Left ventricle myocardium inferior (tissue), 1 donor: ENCODE data around the gene MYBPHL. TPM values are rescaled to one million over a fixed set of nuclear protein-coding genes. Genes with fewer than 3 reads are reported as not detected.
A peak's percentile ranks its signal among the peaks of the same experiment; 100 is the strongest.

Experiments
- DNase-seq: peaks from one replicate; pipeline ENCODE4 v3.0.0-alpha.2; 2020
- H3K27ac ChIP-seq: fragments of 200-600 bp; replicated peaks from 2 replicates; pipeline ENCODE4 v1.8.0; 2021
- H3K27me3 ChIP-seq: fragments of 200-600 bp; 2 replicates; pipeline ENCODE4 v1.8.0; 2021; ENCODE audit warnings: low read depth
- H3K36me3 ChIP-seq: fragments of 200-600 bp; 2 replicates; pipeline ENCODE4 v1.8.0; 2021
- H3K4me1 ChIP-seq: fragments of 200-600 bp; 2 replicates; pipeline ENCODE4 v1.8.0; 2021
- H3K4me3 ChIP-seq: fragments of 200-600 bp; 2 replicates; pipeline ENCODE4 v1.8.0; 2021; ENCODE audit warnings: mild to moderate bottlenecking, moderate library complexity
- H3K9me3 ChIP-seq: fragments of 200-600 bp; replicated peaks from 2 replicates; pipeline ENCODE4 v1.8.0; 2021
- CTCF ChIP-seq: fragments of 200-600 bp; IDR thresholded peaks from 2 replicates; pipeline ENCODE4 v1.8.0; 2021; ENCODE audit warnings: antibody characterized with exemption, mild to moderate bottlenecking, borderline replicate concordance
- intact Hi-C: fragments of 100-400 bp; cut with micrococcal nuclease; formaldehyde crosslinking; loops from one replicate; pipeline ENCODE4 v1.11.0; 2022
- long read RNA-seq: library from polyadenylated mRNA; unstranded; transcript quantifications from one replicate; pipeline ENCODE4 v2.0.0, GENCODE V29; 2021
- total RNA-seq: library from RNA; stranded (reverse); fragmentation: NEBNext Ultra II Directional; extraction: Animal tissue kit (Norgen Biotek cat#: 25700); gene quantifications from one replicate; pipeline ENCODE4 v1.2.1, GENCODE V29; 2021
- donor health status: DM: no; HTN: yes; CAD: no; lungs with severe emphysema.

The MYBPHL gene, protein sequence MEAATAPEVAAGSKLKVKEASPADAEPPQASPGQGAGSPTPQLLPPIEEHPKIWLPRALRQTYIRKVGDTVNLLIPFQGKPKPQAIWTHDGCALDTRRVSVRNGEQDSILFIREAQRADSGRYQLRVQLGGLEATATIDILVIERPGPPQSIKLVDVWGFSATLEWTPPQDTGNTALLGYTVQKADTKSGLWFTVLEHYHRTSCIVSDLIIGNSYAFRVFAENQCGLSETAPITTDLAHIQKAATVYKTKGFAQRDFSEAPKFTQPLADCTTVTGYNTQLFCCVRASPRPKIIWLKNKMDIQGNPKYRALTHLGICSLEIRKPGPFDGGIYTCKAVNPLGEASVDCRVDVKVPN
- total RNA-seq = 0.22 TPM
- long read RNA-seq = 0 reads

- no peak for TF ChIP-seq CTCF
- Histone ChIP-seq H3K4me1 (peaks cover 53% of the 10 kb centered on the region), H3K36me3 (peaks cover 14% of the 10 kb centered on the region), H3K27ac (peak within 1 kb of the TSS; percentile 75), H3K4me3 (peak within 1 kb of the TSS; percentile 21), H3K9me3 (no peaks in the 10 kb centered on the region), H3K27me3 (no peaks in the 10 kb centered on the region)
- no peak for DNase-seq
- intact Hi-C loops = no loop called here
Observed at GRCh38 chr1:109306832-109307273, at the start of gene MYBPHL. Gene MYBPHL, minus strand, starts transcription at chr1:109307011. Its CDS starts 20 bp downstream, at chr1:109306991.

- Histone ChIP-seq H3K4me3 (no peak overlapping the region), H3K27me3 (no peaks in the 10 kb centered on the region), H3K36me3 (peaks cover 36% of the 10 kb centered on the region), H3K27ac (no peak overlapping the region), H3K9me3 (no peaks in the 10 kb centered on the region), H3K4me1 (peaks cover 27% of the 10 kb centered on the region)
- DNase-seq = no peak
- intact Hi-C loops = no loop called here
- TF ChIP-seq CTCF = no peak
Observed at GRCh38 chr1:109356505-109356904, 49.7 kb upstream of the MYBPHL start.

DNA sequence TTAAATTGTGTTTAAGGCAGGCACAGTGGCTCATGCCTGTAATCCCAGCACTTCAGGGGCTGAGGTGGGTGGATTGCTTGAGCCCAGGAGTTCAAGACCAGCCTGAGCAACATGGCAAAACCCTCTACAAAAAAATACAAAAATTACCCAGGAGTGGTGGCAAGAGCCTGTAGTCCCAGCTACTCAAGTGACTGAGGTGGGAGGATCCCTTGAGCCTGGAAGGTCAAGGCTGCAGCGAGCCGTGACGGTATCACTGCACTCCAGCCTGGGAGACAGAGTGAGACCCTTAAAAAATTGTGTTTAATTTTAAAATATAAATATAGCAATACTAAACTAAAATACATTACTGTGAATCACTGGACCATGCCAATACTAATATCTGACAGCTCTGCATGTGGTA is 48.1 kb upstream of the MYBPHL start:
- Histone ChIP-seq H3K27ac (no peak overlapping the region), H3K9me3 (no peaks in the 10 kb centered on the region), H3K36me3 (peaks cover 51% of the 10 kb centered on the region), H3K4me3 (no peak overlapping the region), H3K4me1 (peaks cover 20% of the 10 kb centered on the region), H3K27me3 (no peaks in the 10 kb centered on the region)
- no peak for DNase-seq
- TF ChIP-seq CTCF = no peak
- intact Hi-C loops = no loop called here

DNA sequence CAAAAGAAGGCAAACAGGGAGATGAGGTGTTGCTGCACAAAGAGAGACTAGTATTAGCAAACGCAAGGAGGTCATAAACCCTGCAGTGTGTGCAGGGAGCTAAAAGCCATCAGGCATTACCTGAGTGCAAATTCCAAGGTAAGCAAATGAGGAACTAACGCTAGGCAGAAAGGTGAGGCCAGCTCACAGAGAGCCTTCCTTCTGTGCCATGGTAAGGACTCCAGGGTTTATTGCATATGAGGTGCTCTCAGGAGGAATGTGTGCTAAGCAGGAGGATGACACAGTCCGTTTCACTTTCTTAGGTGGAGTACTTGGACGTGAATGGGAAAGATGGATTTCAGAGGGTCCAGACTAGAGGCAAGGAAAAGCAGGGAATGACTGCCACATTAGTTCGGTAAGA is 44.6 kb upstream of the MYBPHL start:
- no peak for TF ChIP-seq CTCF
- H3K36me3 ChIP-seq = peaks cover 84% of the 10 kb centered on the region
- peaks cover 9% of the 10 kb centered on the region for H3K4me1 ChIP-seq
- no peak overlapping the region for H3K27ac ChIP-seq
- intact Hi-C loops = no loop called here
- DNase-seq = no peak
- no peaks in the 10 kb centered on the region for H3K9me3 ChIP-seq
- H3K27me3 ChIP-seq = no peaks in the 10 kb centered on the region
- H3K4me3 ChIP-seq = no peak overlapping the region

DNA sequence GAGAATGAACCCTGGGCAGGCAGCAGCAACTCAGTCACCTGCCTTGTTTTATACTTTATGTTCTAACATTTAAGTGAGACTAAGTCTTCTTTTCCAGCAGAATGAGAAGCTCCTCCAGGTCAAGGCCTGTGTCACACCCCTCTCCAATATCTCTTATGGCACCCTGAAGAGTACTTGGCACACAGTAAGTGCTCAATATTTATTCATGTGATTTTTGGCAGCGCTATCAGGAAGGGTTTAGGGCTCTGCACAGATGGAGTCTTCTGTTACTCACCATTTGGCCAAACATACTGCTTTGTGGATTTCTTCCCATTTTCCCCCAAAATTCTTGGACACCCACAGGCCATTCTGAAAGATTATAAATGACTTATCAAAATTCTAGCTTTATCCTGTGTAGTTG is 43.8 kb upstream of the MYBPHL start:
- no peak overlapping the region for H3K27ac ChIP-seq
- no peaks in the 10 kb centered on the region for H3K9me3 ChIP-seq
- peaks cover 9% of the 10 kb centered on the region for H3K4me1 ChIP-seq
- intact Hi-C loops = no loop called here
- no peak overlapping the region for H3K4me3 ChIP-seq
- no peaks in the 10 kb centered on the region for H3K27me3 ChIP-seq
- H3K36me3 ChIP-seq = peaks cover 92% of the 10 kb centered on the region
- DNase-seq = no peak
- TF ChIP-seq CTCF = no peak
